Endothelial cell (in vitro differentiated cells): ENCODE measurements around the gene ATP2C2. TPM values are rescaled to one million over a fixed set of nuclear protein-coding genes. Genes with fewer than 3 reads are reported as not detected.

ENCODE experiments used
- DNase-seq: peaks from one replicate; pipeline ENCODE4 v3.0.0; 2021; ENCODE audit warnings: low spot score
- H3K27ac Mint-ChIP-seq: one replicate; pipeline ENCODE4 v1.8.0; 2021; ENCODE audit warnings: mixed read lengths, inconsistent platforms; ENCODE audit not compliant: unreplicated experiment
- H3K27me3 Mint-ChIP-seq: one replicate; pipeline ENCODE4 v1.8.0; 2021; ENCODE audit warnings: mild to moderate bottlenecking, moderate library complexity, mixed read lengths, inconsistent platforms; ENCODE audit not compliant: unreplicated experiment
- H3K36me3 Mint-ChIP-seq: one replicate; pipeline ENCODE4 v1.8.0; 2021; ENCODE audit warnings: mild to moderate bottlenecking, low read depth, mixed read lengths, inconsistent platforms; ENCODE audit not compliant: unreplicated experiment
- H3K4me1 Mint-ChIP-seq: one replicate; pipeline ENCODE4 v1.8.0; 2021; ENCODE audit warnings: mild to moderate bottlenecking, mixed read lengths, inconsistent platforms; ENCODE audit not compliant: unreplicated experiment
- H3K4me3 Mint-ChIP-seq: one replicate; pipeline ENCODE4 v1.8.0; 2021; ENCODE audit warnings: mild to moderate bottlenecking, mixed read lengths, inconsistent platforms; ENCODE audit not compliant: unreplicated experiment
- H3K9me3 Mint-ChIP-seq: one replicate; pipeline ENCODE4 v1.8.0; 2021; ENCODE audit warnings: mixed read lengths, inconsistent platforms; ENCODE audit not compliant: unreplicated experiment
- CTCF ChIP-seq: fragments of 200-600 bp; sonication (generic); IDR thresholded peaks from one replicate; pipeline ENCODE4 v1.5.0; 2021; ENCODE audit warnings: antibody characterized with exemption; ENCODE audit not compliant: unreplicated experiment
- total RNA-seq: library from RNA; stranded (reverse); fragmentation: NEBNext Ultra II Directional; extraction: Animal tissue kit (Norgen Biotek cat#: 25700); gene quantifications from one replicate; pipeline ENCODE4 v1.2.1, GENCODE V29; 2021; ENCODE audit not compliant: unreplicated experiment

ATP2C2 gene
- total RNA-seq, 1 donor from 2014 or later: 2.7 TPM

- DNase-seq: no peak
- H3K4me3 Mint-ChIP-seq: no peak overlapping the region
- H3K27ac Mint-ChIP-seq: no peak overlapping the region
- H3K4me1 Mint-ChIP-seq: peaks cover 10% of the 10 kb centered on the region
- no peaks in the 10 kb centered on the region for H3K36me3 Mint-ChIP-seq
- TF ChIP-seq CTCF: no peak
- H3K9me3 Mint-ChIP-seq: no peaks in the 10 kb centered on the region
- no peaks in the 10 kb centered on the region for H3K27me3 Mint-ChIP-seq
Observed at GRCh38 chr16:84354306-84354705, 14.0 kb upstream of the ATP2C2 start.

GRCh38 chr16:84355149-84355548, 13.2 kb upstream of the ATP2C2 start:
- no peak overlapping the region for H3K4me3 Mint-ChIP-seq
- H3K9me3 Mint-ChIP-seq: no peaks in the 10 kb centered on the region
- peaks cover 16% of the 10 kb centered on the region for H3K4me1 Mint-ChIP-seq
- H3K36me3 Mint-ChIP-seq: no peaks in the 10 kb centered on the region
- DNase-seq: no peak
- no peak overlapping the region for H3K27ac Mint-ChIP-seq
- peaks cover 2% of the 10 kb centered on the region for H3K27me3 Mint-ChIP-seq
- TF ChIP-seq CTCF: no peak

- peaks cover 24% of the 10 kb centered on the region for H3K4me1 Mint-ChIP-seq
- no peak for TF ChIP-seq CTCF
- H3K36me3 Mint-ChIP-seq: no peaks in the 10 kb centered on the region
- H3K27me3 Mint-ChIP-seq: peaks cover 6% of the 10 kb centered on the region
- no peak overlapping the region for H3K4me3 Mint-ChIP-seq
- H3K9me3 Mint-ChIP-seq: no peaks in the 10 kb centered on the region
- H3K27ac Mint-ChIP-seq: no peak overlapping the region
- DNase-seq: no peak
Observed at GRCh38 chr16:84356176-84356575, 12.2 kb upstream of the ATP2C2 start.

GRCh38 chr16:84356591-84357116, 11.7 kb upstream of the ATP2C2 start:
- Mint-ChIP-seq H3K36me3 (no peaks in the 10 kb centered on the region), H3K4me3 (no peak overlapping the region), H3K9me3 (no peaks in the 10 kb centered on the region), H3K27me3 (peaks cover 6% of the 10 kb centered on the region), H3K27ac (no peak overlapping the region), H3K4me1 (peaks cover 24% of the 10 kb centered on the region)
- no peak for TF ChIP-seq CTCF
- no peak for DNase-seq

GRCh38 chr16:84357191-84357651, 11.1 kb upstream of the ATP2C2 start:
- H3K27ac Mint-ChIP-seq: no peak overlapping the region
- H3K4me1 Mint-ChIP-seq: peaks cover 25% of the 10 kb centered on the region
- no peaks in the 10 kb centered on the region for H3K9me3 Mint-ChIP-seq
- peaks cover 6% of the 10 kb centered on the region for H3K27me3 Mint-ChIP-seq
- TF ChIP-seq CTCF: no peak
- no peak for DNase-seq
- H3K36me3 Mint-ChIP-seq: no peaks in the 10 kb centered on the region
- H3K4me3 Mint-ChIP-seq: no peak overlapping the region
